ENCODE measurements around the gene LSMEM2.

LSMEM2 gene

GRCh38 chr3:50324351-50325112 lies 45.6 kb downstream of the LSMEM2 start:
- DNase-seq, result peak; percentile 81 to 82

- no peak for DNase-seq
These were observed 46.2 kb downstream of the LSMEM2 start for GRCh38 chr3:50325113-50325480.

GRCh38 chr3:50325497-50326181 lies 46.8 kb downstream of the LSMEM2 start:
- DNase-seq, result no peak

GRCh38 chr3:50326182-50326541 lies 47.3 kb downstream of the LSMEM2 start:
- no peak for DNase-seq

GRCh38 chr3:50327129-50327528 lies 48.2 kb downstream of the LSMEM2 start:
- DNase-seq, result no peak

GRCh38 chr3:50327943-50328691 lies 49.2 kb downstream of the LSMEM2 start, which contains the start of gene TUSC2:
Gene TUSC2 (minus strand): TSS chr3:50328223. CDS start chr3:50328099, 124 bp downstream.
- DNase-seq, result peak; percentile 95 to 96

- DNase-seq, result no peak
These were observed 51.4 kb downstream of the LSMEM2 start for GRCh38 chr3:50330330-50330729.

- no peak for DNase-seq
These were observed 52.5 kb downstream of the LSMEM2 start for GRCh38 chr3:50331364-50331907.

- no peak for DNase-seq
These were observed 54.9 kb downstream of the LSMEM2 start for GRCh38 chr3:50333744-50334328.

- no peak for DNase-seq
These were observed 55.6 kb downstream of the LSMEM2 start for GRCh38 chr3:50334339-50335075.

GRCh38 chr3:50336452-50337174 lies 57.7 kb downstream of the LSMEM2 start:
- DNase-seq, result no peak

GRCh38 chr3:50337175-50337861 lies 58.4 kb downstream of the LSMEM2 start:
- DNase-seq, result peak; percentile 98
